PC-3 (cell line): ENCODE results near the gene EXOSC9. TPM values are rescaled to one million over a fixed set of nuclear protein-coding genes. Genes with fewer than 3 reads are reported as not detected.
A peak's percentile ranks its signal among the peaks of the same experiment; 100 is the strongest.
"Not testable (repeated sequence)": the region's sequence is repeated elsewhere in the genome, so short reads cannot be mapped to it uniquely, and the experiment has no call there.

Experiments used
- ATAC-seq: fragments of 200-7000 bp; cut with Tn5 transposase; 2 replicates; pipeline ENCODE4 v1.9.1; 2020; ENCODE audit warnings: mild to moderate bottlenecking, moderate library complexity
- Bru-seq: library from RNA; stranded (reverse); fragments of 400-500 nt; gene quantifications from one replicate; lab custom pipeline; 2021; lab: Mats Ljungman, UMichigan
- BruChase-seq, 2 experiments: library from RNA; stranded (reverse); fragments of 400-500 nt; gene quantifications; one replicate each; lab custom pipeline; 2021; lab: Mats Ljungman, UMichigan
- BruUV-seq: library from RNA; stranded (reverse); fragments of 400-500 nt; replicated peaks from 2 replicates; lab custom pipeline; 2021; lab: Mats Ljungman, UMichigan
- CTCF ChIA-PET: fragments of 300-600 bp; sonication (Branson Sonifier 250); formaldehyde crosslinking; loops from one replicate; lab custom pipeline; 2022; ENCODE audit warnings: antibody characterized with exemption; lab: Charles Lee
- POLR2A ChIA-PET: fragments of 300-600 bp; sonication (Branson Sonifier 250); formaldehyde crosslinking; loops from one replicate; lab custom pipeline; 2022; ENCODE audit warnings: antibody characterized with exemption; ENCODE audit not compliant: unreplicated experiment; lab: Charles Lee
- DNase-seq: peaks from one replicate; pipeline ENCODE4 v3.0.0-alpha.2; 2015
- H2AFZ ChIP-seq: fragments of 300-600 bp; sonication (generic); 2 replicates; pipeline ENCODE4 v1.6.0; 2016; ENCODE audit warnings: antibody characterized with exemption, low read length
- H3F3A ChIP-seq: fragments of 300-600 bp; sonication (generic); one replicate; pipeline ENCODE4 v1.6.0; 2017; ENCODE audit warnings: antibody characterized with exemption, low read length, control low read depth, mild to moderate bottlenecking; ENCODE audit not compliant: unreplicated experiment
- H3K27ac ChIP-seq: fragments of 300-600 bp; sonication (generic); 2 replicates; pipeline ENCODE4 v1.5.1; 2016; ENCODE audit warnings: mild to moderate bottlenecking, low read length
- H3K27me3 ChIP-seq: fragments of 300-600 bp; sonication (generic); 2 replicates; pipeline ENCODE4 v1.6.1; 2016; ENCODE audit warnings: low read length, mixed read lengths
- H3K36me3 ChIP-seq: fragments of 300-600 bp; sonication (generic); 2 replicates; pipeline ENCODE4 v1.6.1; 2016; ENCODE audit warnings: low read depth, mixed run types, low read length, mixed read lengths
- H3K4me1 ChIP-seq: fragments of 300-600 bp; sonication (generic); 2 replicates; pipeline ENCODE4 v1.5.1; 2016; ENCODE audit warnings: low read length; ENCODE audit not compliant: insufficient read depth
- H3K4me2 ChIP-seq: fragments of 300-600 bp; sonication (generic); 2 replicates; pipeline ENCODE4 v1.6.0; 2016; ENCODE audit warnings: low read length
- H3K4me3 ChIP-seq: fragments of 300-600 bp; sonication (generic); 2 replicates; pipeline ENCODE4 v1.5.1; 2016; ENCODE audit warnings: mild to moderate bottlenecking, low read length, mixed read lengths
- H3K79me2 ChIP-seq: fragments of 300-600 bp; sonication (generic); 2 replicates; pipeline ENCODE4 v1.6.1; 2017; ENCODE audit warnings: low read length, mixed read lengths
- H3K9ac ChIP-seq: fragments of 300-600 bp; sonication (generic); 2 replicates; pipeline ENCODE4 v1.6.0; 2016; ENCODE audit warnings: mild to moderate bottlenecking, low read length
- H3K9me2 ChIP-seq: fragments of 300-600 bp; sonication (generic); replicated peaks from 2 replicates; pipeline ENCODE4 v1.6.1; 2016; ENCODE audit warnings: mixed run types, low read length, mixed read lengths
- H3K9me3 ChIP-seq: fragments of 300-600 bp; sonication (generic); 2 replicates; pipeline ENCODE4 v1.6.1; 2016; ENCODE audit warnings: low read length, mixed read lengths
- H4K20me1 ChIP-seq: fragments of 300-600 bp; sonication (generic); 2 replicates; pipeline ENCODE4 v1.6.1; 2016; ENCODE audit warnings: low read length, mixed read lengths
- EZH2 ChIP-seq: fragments of 300-600 bp; sonication (generic); IDR thresholded peaks from one replicate; pipeline ENCODE4 v1.6.1; 2017; ENCODE audit warnings: antibody characterized with exemption, mild to moderate bottlenecking, low read length; ENCODE audit not compliant: unreplicated experiment
- EZH2phosphoT487 ChIP-seq: fragments of 300-600 bp; sonication (generic); IDR thresholded peaks from 2 replicates; pipeline ENCODE4 v1.6.1; 2018; ENCODE audit warnings: mild to moderate bottlenecking, antibody characterized with exemption, low read length, borderline replicate concordance
- intact Hi-C: fragments of 100-400 bp; cut with micrococcal nuclease; formaldehyde crosslinking; loops from 2 replicates; pipeline ENCODE4 v1.9.0; 2023
- long read RNA-seq: library from polyadenylated mRNA; unstranded; transcript quantifications from one replicate; pipeline ENCODE4 v2.0.0, GENCODE V29; 2021; ENCODE audit not compliant: unreplicated experiment
- total RNA-seq: library from RNA; depleted of rRNA; stranded (reverse); fragments of >200 nt; gene quantifications from 2 replicates; pipeline ENCODE4 v1.2.3, GENCODE V29; 2014; rRNA removed
- TF ChIP-seq, protein P1 (sequence below): fragments of 300-600 bp; sonication (generic); conservative IDR thresholded peaks from 2 replicates; pipeline ENCODE4 v1.5.1; 2017; ENCODE audit warnings: antibody characterized with exemption, low read depth, mild to moderate bottlenecking, low read length

EXOSC9 gene, protein sequence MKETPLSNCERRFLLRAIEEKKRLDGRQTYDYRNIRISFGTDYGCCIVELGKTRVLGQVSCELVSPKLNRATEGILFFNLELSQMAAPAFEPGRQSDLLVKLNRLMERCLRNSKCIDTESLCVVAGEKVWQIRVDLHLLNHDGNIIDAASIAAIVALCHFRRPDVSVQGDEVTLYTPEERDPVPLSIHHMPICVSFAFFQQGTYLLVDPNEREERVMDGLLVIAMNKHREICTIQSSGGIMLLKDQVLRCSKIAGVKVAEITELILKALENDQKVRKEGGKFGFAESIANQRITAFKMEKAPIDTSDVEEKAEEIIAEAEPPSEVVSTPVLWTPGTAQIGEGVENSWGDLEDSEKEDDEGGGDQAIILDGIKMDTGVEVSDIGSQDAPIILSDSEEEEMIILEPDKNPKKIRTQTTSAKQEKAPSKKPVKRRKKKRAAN
- total RNA-seq = 19.0 and 23.4 TPM in 2 replicates
- Bru-seq, nascent RNA = percentile 74 among the genes with signal in this experiment
- percentile 74 among the genes with signal in this experiment for BruChase-seq, experiment 1, labeled RNA remaining after a 6-hour chase
- percentile 76 among the genes with signal in this experiment for BruChase-seq, experiment 2, labeled RNA remaining after a 2-hour chase
- long read RNA-seq, transcript EXOSC9-201 (12 exons, 1,481 nt) = major isoform, 17 of 26 reads
- long read RNA-seq, partial matches to known transcripts = 3 of 26 reads
- long read RNA-seq, other reads (novel, unspliced or antisense) = 4 of 26 reads

- no peak for TF ChIP-seq EZH2
- no peak for TF ChIP-seq EZH2phosphoT487
- TF ChIP-seq, protein P1, sequence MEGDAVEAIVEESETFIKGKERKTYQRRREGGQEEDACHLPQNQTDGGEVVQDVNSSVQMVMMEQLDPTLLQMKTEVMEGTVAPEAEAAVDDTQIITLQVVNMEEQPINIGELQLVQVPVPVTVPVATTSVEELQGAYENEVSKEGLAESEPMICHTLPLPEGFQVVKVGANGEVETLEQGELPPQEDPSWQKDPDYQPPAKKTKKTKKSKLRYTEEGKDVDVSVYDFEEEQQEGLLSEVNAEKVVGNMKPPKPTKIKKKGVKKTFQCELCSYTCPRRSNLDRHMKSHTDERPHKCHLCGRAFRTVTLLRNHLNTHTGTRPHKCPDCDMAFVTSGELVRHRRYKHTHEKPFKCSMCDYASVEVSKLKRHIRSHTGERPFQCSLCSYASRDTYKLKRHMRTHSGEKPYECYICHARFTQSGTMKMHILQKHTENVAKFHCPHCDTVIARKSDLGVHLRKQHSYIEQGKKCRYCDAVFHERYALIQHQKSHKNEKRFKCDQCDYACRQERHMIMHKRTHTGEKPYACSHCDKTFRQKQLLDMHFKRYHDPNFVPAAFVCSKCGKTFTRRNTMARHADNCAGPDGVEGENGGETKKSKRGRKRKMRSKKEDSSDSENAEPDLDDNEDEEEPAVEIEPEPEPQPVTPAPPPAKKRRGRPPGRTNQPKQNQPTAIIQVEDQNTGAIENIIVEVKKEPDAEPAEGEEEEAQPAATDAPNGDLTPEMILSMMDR = no peak
- ATAC-seq (peak; percentile 83), DNase-seq (peak; percentile 93)
- Histone ChIP-seq H3F3A (no peaks in the 10 kb centered on the region), H3K4me2 (peak within 1 kb of the TSS; percentile 94), H3K4me1 (peaks cover 19% of the 10 kb centered on the region), H2AFZ (peak within 1 kb of the TSS; percentile 85), H3K9me3 (no peaks in the 10 kb centered on the region), H3K9me2 (no peaks in the 10 kb centered on the region), H3K9ac (peak within 1 kb of the TSS; percentile 93), H3K79me2 (peaks cover 27% of the 10 kb centered on the region), H3K36me3 (peaks cover 10% of the 10 kb centered on the region; the same call in 1 of the 2 replicates), H4K20me1 (no peaks in the 10 kb centered on the region), H3K4me3 (peak within 1 kb of the TSS; percentile 84), H3K27me3 (no peaks in the 10 kb centered on the region), H3K27ac (peak within 1 kb of the TSS; percentile 27; the same call in 1 of the 2 replicates)
- ChIA-PET CTCF (interaction anchor here (0.5 kb wide), 1 partner anchor 916 kb away, joined by 3 read pairs; no protein-coding TSS in a partner anchor), POLR2A (interaction anchor here (1.0 kb wide), 1 partner anchor 23 kb away, joined by 5 read pairs; no protein-coding TSS in a partner anchor)
- intact Hi-C loops = loop anchor here (2.0 kb wide), 1 partner anchor 72 kb away; no protein-coding TSS in a partner anchor
- TSS peak; percentile 74 for BruUV-seq
Measured at GRCh38 chr4:121800961-121801714, at the start of gene EXOSC9. Gene EXOSC9, plus strand, starts transcription at chr4:121801323. Its CDS starts 102 bp downstream, at chr4:121801425.

GRCh38 chr4:121752142-121752541, 49.0 kb upstream of the EXOSC9 start:
- CTCF ChIA-PET, POLR2A ChIA-PET, H3K4me1 ChIP-seq, H3F3A ChIP-seq, H3K4me2 ChIP-seq, H3K79me2 ChIP-seq, H4K20me1 ChIP-seq, H3K36me3 ChIP-seq, H3K9me2 ChIP-seq, H3K9ac ChIP-seq, H2AFZ ChIP-seq, BruUV-seq, H3K27ac ChIP-seq, intact Hi-C loops, H3K27me3 ChIP-seq, H3K4me3 ChIP-seq, H3K9me3 ChIP-seq: not testable (repeated sequence)
- ATAC-seq = peak; percentile 42; the same call in 1 of the 2 replicates
- peak; percentile 15 for DNase-seq

GRCh38 chr4:121758925-121759568, 42.1 kb upstream of the EXOSC9 start:
- intact Hi-C loops = no loop called here
- no peaks in the 10 kb centered on the region for H4K20me1 ChIP-seq
- ATAC-seq = no peak
- H3K27ac ChIP-seq = no peak overlapping the region
- H3K9ac ChIP-seq = no peak overlapping the region
- H3K4me3 ChIP-seq = no peak overlapping the region
- no peaks in the 10 kb centered on the region for H3K27me3 ChIP-seq
- H3K9me3 ChIP-seq = no peaks in the 10 kb centered on the region
- no peaks in the 10 kb centered on the region for H3F3A ChIP-seq
- H3K9me2 ChIP-seq = no peaks in the 10 kb centered on the region
- POLR2A ChIA-PET = no interaction called here
- no peaks in the 10 kb centered on the region for H3K79me2 ChIP-seq
- H2AFZ ChIP-seq = no peak overlapping the region
- no peaks in the 10 kb centered on the region for H3K4me1 ChIP-seq
- H3K36me3 ChIP-seq = no peaks in the 10 kb centered on the region
- BruUV-seq = no TSS peak
- peak; percentile 32 for DNase-seq
- H3K4me2 ChIP-seq = no peak overlapping the region
- TF ChIP-seq, protein P1 = no peak
- no peak for TF ChIP-seq EZH2
- TF ChIP-seq EZH2phosphoT487 = no peak
- CTCF ChIA-PET = no interaction called here
